HG03469 (cell line): ENCODE data around the gene PRRC2B.

Experiments
- ATAC-seq: cut with Tn5 transposase; IDR thresholded peaks from one replicate; pipeline ENCODE4 v1.9.1; 2021; ENCODE audit warnings: mild to moderate bottlenecking, moderate library complexity, moderate number of reproducible peaks; ENCODE audit not compliant: unreplicated experiment

PRRC2B gene

GRCh38 chr9:131484051-131484445 lies 90.2 kb downstream of the PRRC2B start:
- ATAC-seq: no peak

GRCh38 chr9:131484560-131485185 lies 90.8 kb downstream of the PRRC2B start:
- ATAC-seq: no peak

GRCh38 chr9:131485206-131485605 lies 91.3 kb downstream of the PRRC2B start:
- ATAC-seq: no peak

- ATAC-seq: no peak
These were observed 92.0 kb downstream of the PRRC2B start for GRCh38 chr9:131485728-131486422.

- no peak for ATAC-seq
These were observed 93.1 kb downstream of the PRRC2B start for GRCh38 chr9:131487001-131487400.

- no peak for ATAC-seq
These were observed 93.7 kb downstream of the PRRC2B start for GRCh38 chr9:131487621-131488031.

- no peak for ATAC-seq
These were observed 96.6 kb downstream of the PRRC2B start for GRCh38 chr9:131490514-131490913.

- ATAC-seq: no peak
These were observed 97.3 kb downstream of the PRRC2B start for GRCh38 chr9:131491001-131491710.

- ATAC-seq: no peak
These were observed 98.2 kb downstream of the PRRC2B start for GRCh38 chr9:131492070-131492469.

- no peak for ATAC-seq
These were observed 100.5 kb downstream of the PRRC2B start for GRCh38 chr9:131494296-131494870.

- ATAC-seq: no peak
These were observed 101.9 kb downstream of the PRRC2B start for GRCh38 chr9:131495785-131496184.

- ATAC-seq: no peak
These were observed 103.0 kb downstream of the PRRC2B start for GRCh38 chr9:131496844-131497405.

GRCh38 chr9:131499254-131499767 lies 105.4 kb downstream of the PRRC2B start:
- no peak for ATAC-seq

GRCh38 chr9:131500377-131500776 lies 106.5 kb downstream of the PRRC2B start:
- no peak for ATAC-seq

- ATAC-seq: no peak
These were observed 107.2 kb downstream of the PRRC2B start for GRCh38 chr9:131500939-131501541.

- ATAC-seq: peak; percentile 68
These were observed 109.1 kb downstream of the PRRC2B start, which contains the start of gene POMT1 for GRCh38 chr9:131502781-131503625. POMT1 (plus strand) TSS chr9:131502918; CDS start chr9:131504219, 1,301 bp downstream.

GRCh38 chr9:131503626-131504465 lies 110.0 kb downstream of the PRRC2B start:
- no peak for ATAC-seq

GRCh38 chr9:131505012-131505411 lies 111.1 kb downstream of the PRRC2B start:
- no peak for ATAC-seq

GRCh38 chr9:131511416-131511815 lies 117.5 kb downstream of the PRRC2B start:
- no peak for ATAC-seq
